Amniotic epithelial cell (primary cell): Measurements from ENCODE around the gene PRPF6.
A peak's percentile ranks its signal among the peaks of the same experiment; 100 is the strongest.

Source experiments
- DNase-seq: peaks from one replicate; pipeline ENCODE4 v3.0.0-alpha.2; 2010; ENCODE audit warnings: low read depth

Gene PRPF6

GRCh38 chr20:64035933-64036345 lies 55.0 kb downstream of the PRPF6 start, which contains the start of gene C20orf204:
Gene C20orf204, plus strand, starts transcription at chr20:64036182. Its CDS starts 142 bp downstream, at chr20:64036324.
- no peak for DNase-seq

GRCh38 chr20:64036346-64037198 lies 55.6 kb downstream of the PRPF6 start:
- DNase-seq = peak; percentile 32

DNA sequence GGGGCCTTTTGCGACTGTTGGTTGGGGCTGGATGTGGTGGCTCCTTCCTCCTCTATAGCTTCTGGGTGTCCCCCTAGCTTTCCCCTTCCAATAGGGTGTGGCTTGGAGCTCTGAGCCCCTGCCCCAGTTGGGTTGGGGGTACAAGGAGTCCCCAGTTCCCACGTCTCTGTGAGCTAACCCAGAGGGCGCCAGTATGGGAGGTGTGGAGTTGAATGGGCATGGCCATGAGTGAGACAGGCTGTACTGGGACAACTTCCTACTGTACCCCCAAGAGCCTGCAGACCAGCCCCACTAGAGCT lies 56.2 kb downstream of the PRPF6 start:
- no peak for DNase-seq

GRCh38 chr20:64037498-64038213 lies 56.7 kb downstream of the PRPF6 start:
- no peak for DNase-seq

GRCh38 chr20:64038224-64038564 lies 57.3 kb downstream of the PRPF6 start:
- DNase-seq = no peak

- DNase-seq = peak; percentile 63
Observed at GRCh38 chr20:64038565-64039292, 57.8 kb downstream of the PRPF6 start.

DNA sequence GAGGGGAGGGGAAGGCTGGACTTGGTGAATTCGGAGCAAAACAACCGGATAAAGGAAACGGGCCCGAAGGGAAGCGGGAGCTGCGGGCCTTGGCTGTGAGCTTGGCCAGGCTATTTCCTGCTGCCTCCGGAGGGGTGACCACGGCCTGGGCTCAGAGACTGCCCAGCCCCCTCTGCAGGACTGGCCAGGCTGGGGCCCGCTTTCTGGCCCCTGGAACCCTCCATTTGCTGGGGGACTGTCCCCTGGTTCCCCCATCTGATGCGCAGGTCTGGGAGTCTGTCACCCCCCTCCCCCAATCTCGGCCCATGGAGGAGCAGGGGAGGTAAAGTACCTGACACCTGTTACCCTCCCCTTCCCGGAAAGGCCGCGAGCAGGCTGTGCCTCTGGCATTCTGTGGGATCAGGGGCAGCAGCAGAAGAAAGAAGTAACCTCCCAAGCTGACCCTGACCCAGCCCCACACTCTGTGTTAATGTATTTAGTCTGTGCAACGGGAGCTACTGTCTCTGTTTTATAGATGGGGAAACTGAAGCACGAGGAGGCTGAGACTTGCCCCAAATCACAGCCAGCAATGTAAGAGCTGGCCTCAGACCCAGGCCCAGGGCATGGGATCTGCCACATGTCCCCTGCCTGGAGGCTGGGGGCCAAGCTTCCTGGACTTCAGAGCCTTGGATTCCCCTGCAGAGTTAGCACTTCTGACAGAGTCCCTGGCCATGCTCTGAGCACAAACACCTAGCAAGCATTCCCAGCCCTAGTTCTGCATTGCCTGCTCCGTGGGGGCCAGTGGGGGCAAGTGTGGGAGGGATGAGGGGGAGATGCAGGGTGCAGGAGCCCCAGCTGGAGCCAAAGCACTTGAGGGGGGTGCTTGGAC lies 58.6 kb downstream of the PRPF6 start:
- no peak for DNase-seq

DNA sequence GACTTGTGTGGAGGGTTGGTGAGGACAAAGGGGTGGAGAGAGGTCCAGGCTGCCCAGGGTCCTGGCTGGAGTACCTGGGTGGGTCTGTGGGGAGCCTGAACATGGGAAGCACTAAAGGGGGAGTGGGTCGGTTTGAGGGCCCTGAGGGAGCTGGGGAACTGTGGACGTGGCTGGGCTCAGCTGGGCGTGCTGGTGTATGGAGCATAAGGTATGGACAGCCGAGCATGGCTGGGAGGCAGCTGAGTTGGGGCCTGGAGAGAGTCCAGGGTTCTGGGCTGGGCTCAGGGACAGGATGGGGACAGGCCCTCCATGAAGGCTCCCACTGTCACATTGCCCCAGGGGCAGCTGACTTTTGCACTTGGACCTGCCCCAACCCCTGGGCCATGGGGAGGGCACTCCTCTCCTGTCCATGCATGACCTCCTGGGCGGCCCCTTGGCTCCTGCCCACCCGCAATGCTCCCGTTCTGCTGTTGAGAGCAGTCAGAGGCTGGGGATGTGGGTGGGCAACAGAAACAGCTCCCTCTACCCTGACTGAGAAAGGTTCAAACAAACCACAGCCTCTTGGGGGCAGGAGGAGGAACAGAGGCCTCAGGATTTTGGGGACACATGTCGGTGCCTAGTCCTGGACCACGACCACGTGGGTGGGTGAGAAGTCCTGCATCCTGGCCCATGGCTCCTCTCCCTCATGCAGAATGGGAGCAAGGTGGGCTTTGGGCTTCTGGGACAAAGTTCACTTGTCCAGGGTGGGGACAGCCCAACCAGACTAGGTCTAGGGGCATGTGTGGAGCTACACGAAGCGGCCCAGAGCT lies 59.5 kb downstream of the PRPF6 start:
- DNase-seq = no peak

- no peak for DNase-seq
Observed at GRCh38 chr20:64041040-64041780, 60.3 kb downstream of the PRPF6 start.

- DNase-seq = no peak
Observed at GRCh38 chr20:64041781-64042053, 60.8 kb downstream of the PRPF6 start.

GRCh38 chr20:64042054-64042781 lies 61.3 kb downstream of the PRPF6 start:
- DNase-seq = no peak

DNA sequence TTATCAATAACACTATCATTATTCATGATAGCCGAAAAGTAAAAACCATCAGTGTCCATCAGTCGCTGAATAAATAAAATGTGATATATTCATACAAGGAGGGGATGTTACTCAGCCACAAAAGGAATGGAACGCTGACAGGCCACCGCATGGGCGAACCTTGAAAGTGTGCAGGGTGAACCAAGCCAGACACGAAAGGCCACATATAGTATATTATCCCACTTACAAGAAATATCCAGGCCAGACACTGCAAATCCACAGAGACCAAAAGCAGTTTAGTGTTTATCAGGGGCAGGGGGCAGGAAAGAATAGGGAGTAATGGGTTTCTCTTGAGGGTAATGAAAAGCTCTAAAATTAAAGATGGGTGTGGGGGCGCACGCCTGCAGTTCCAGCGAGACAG lies 62.8 kb downstream of the PRPF6 start:
- DNase-seq = no peak

GRCh38 chr20:64044484-64045247 lies 63.7 kb downstream of the PRPF6 start:
- peak; percentile 47 for DNase-seq

GRCh38 chr20:64045346-64046011 lies 64.5 kb downstream of the PRPF6 start:
- DNase-seq = no peak

- DNase-seq = no peak
Observed at GRCh38 chr20:64047046-64047389, 66.1 kb downstream of the PRPF6 start.

DNA sequence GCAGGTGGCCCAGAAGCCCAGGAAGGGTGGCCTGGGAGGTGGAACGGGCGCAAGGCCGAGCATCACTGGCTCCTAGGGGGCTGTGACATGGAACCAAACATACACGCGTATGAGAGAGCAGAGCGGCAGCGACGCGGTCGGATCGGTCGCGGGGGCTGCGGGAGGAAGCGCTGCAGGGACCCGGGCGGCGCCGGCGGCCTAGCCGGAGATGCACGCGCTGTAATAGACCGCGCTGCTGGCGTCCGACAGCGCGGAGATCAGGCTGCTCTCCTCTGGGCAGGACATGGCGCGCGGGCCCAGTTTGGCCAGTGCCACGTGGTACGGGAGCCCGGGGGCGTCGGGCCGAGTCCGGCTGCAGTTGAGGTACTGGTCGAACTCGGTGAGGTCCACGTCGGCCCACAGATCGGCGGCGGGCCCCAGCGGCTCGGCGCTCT lies 67.1 kb downstream of the PRPF6 start:
- DNase-seq = no peak

- no peak for DNase-seq
Observed at GRCh38 chr20:64048402-64049044, 67.6 kb downstream of the PRPF6 start.
